IPS-11a (cell line): ENCODE results near the gene HLA-E.
A peak's percentile ranks its signal among the peaks of the same experiment; 100 is the strongest.
"Not testable (repeated sequence)": the region's sequence is repeated elsewhere in the genome, so short reads cannot be mapped to it uniquely, and the experiment has no call there.

Source experiments
- H3K4me3 ChIP-seq: one replicate; pipeline ENCODE4 v1.5.1; 2013; ENCODE audit warnings: low read depth, low read length, control low read depth

HLA-E gene

GRCh38 chr6:30500421-30501355, 11.4 kb downstream of the HLA-E start:
- no peak overlapping the region for H3K4me3 ChIP-seq

DNA sequence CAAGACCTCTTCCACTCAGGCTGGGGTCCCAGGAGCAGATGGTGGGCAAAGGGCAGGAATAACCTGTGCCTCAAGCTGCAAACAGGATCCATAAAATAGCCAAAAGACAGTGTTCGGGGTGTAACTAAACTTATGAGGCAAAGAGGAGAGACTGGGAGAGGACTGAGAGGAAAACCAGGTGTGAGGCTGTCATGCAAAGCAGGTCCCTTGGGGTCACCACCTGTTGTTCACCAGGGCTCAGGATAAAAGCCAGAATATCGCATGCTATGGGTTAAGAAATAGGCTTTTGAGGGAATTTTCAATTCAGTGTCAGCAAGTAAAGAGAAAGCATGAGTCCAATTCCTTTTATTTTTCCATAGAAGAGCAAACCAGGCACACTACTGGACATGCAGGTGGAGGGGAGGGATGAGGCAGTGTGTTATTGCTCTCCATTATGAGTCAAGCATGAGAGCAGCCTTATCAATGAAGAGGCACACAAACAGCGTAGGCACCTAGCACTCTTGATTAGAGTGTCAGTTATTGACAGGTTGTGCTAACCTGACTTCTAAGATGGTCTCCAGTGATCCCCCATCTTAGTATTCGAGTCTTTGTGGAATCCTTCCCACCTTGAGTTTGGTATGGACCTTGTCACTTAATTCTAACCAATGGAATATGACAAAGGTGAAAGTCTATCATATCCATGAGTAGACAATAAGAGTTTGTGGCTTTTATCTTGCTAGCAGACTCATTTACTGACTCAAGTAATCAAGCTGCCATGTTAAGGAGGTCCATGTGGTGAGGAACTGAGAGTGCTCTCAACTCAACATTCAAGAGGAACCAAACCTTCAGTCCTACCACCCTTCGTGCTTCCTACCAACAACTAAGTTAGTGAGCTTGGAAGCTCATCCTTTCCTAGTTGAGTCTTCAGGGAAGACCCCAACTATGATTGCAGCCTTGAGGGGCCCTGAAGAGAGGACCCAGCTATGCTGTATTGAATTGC, 18.8 kb downstream of the HLA-E start:
- H3K4me3 ChIP-seq, result no peak overlapping the region

GRCh38 chr6:30508890-30509736, 19.8 kb downstream of the HLA-E start:
- H3K4me3 ChIP-seq, result no peak overlapping the region

GRCh38 chr6:30510419-30511168, 21.3 kb downstream of the HLA-E start:
- no peak overlapping the region for H3K4me3 ChIP-seq

GRCh38 chr6:30511169-30511546, 21.8 kb downstream of the HLA-E start:
- no peak overlapping the region for H3K4me3 ChIP-seq

GRCh38 chr6:30513451-30513850, 24.1 kb downstream of the HLA-E start:
- H3K4me3 ChIP-seq, result no peak overlapping the region

GRCh38 chr6:30515106-30515505, 25.8 kb downstream of the HLA-E start:
- peak overlapping the region; percentile 18 for H3K4me3 ChIP-seq

DNA sequence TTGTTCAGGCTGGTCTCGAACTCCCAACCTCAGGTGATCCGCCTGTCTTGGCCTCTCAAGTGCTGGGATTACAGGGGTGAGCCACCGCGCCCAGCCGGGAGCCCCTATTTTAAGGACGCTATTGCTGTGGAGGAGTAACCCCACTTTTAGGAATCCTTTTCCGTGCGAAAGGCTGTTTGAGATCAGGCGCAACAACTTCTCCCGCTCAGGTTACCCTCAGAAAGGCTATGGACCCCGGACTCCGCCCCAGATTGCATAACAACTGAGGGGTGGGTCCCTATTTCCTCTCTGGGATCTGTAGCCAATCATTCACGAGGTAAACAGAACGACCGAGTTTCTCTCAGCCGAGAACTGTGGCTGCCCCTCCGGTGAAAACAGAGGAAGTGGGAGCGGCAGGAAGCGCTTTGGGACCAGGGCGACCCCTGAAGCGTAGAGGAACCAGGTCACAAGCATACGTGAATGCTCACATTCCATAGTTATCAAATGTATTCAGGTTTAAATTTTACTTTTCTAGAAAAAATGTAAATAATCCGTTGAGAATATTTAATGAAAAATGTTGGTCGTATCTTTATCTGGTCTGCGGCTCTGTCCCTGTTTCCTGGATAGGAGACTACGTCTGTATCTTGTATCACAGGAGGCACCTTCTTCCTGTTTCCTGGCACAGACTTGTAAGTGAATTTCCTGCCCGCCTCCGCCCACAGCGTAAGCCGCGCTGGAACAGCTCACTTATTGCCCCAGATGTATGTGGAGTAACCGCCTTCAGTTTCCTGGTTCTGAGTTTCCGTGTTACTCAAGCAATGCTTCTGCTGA, 26.8 kb downstream of the HLA-E start:
- H3K4me3 ChIP-seq, result peak overlapping the region; percentile 34

GRCh38 chr6:30516754-30517076, 27.4 kb downstream of the HLA-E start:
- H3K4me3 ChIP-seq, result peak overlapping the region; percentile 34

GRCh38 chr6:30517767-30518504, 28.6 kb downstream of the HLA-E start:
- not testable (repeated sequence) for H3K4me3 ChIP-seq

GRCh38 chr6:30518505-30519145, 29.3 kb downstream of the HLA-E start:
- H3K4me3 ChIP-seq, result not testable (repeated sequence)

DNA sequence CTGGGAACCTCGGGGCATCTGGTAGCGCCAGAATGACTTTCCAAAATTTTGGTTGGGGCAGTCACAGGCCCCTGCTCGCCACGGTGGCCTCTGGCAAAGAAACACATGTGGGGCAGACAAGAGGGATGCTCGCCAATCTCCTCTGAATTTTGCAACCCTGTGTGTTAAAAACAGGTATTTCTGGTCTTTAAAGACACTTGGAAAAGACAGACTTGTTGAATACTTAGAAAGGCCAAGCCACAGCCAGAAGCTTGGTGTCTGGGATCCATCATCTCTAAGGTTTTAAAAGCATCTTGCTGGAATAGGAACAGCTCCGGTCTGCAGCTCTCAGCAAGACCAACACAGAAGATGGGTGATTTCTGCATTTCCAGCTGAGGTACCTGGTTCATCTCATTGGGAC, 31.2 kb downstream of the HLA-E start:
- no peak overlapping the region for H3K4me3 ChIP-seq

- not testable (repeated sequence) for H3K4me3 ChIP-seq
These were observed 31.8 kb downstream of the HLA-E start for GRCh38 chr6:30521082-30521481.

GRCh38 chr6:30521952-30522351, 32.6 kb downstream of the HLA-E start:
- H3K4me3 ChIP-seq, result not testable (repeated sequence)

DNA sequence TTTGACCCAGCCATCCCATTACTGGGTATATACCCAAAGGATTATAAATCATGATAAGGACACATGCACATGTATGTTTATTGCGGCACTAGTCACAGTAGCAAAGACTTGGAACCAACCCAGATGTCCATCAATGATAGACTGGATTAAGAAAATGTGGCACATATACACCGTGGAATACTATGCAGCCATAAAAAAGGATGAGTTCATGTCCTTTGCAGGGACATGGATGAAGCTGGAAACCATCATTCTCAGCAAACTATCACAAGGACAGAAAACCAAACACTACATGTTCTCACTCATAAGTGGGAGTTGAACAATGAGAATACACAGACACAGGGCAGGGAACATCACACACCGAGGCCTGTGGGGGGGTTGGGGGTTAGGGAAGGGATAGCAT, 37.1 kb downstream of the HLA-E start:
- not testable (repeated sequence) for H3K4me3 ChIP-seq

GRCh38 chr6:30529349-30529875, 40.1 kb downstream of the HLA-E start:
- H3K4me3 ChIP-seq, result not testable (repeated sequence)

- no peak overlapping the region for H3K4me3 ChIP-seq
These were observed 40.7 kb downstream of the HLA-E start for GRCh38 chr6:30530014-30530413.
